HG02642 (cell line): Measurements from ENCODE around the gene SLC39A5.
"Not testable (repeated sequence)": the region's sequence is repeated elsewhere in the genome, so short reads cannot be mapped to it uniquely, and the experiment has no call there.

Experiments used
- ATAC-seq: cut with Tn5 transposase; IDR thresholded peaks from one replicate; pipeline ENCODE4 v1.9.1; 2021; ENCODE audit warnings: mild to moderate bottlenecking; ENCODE audit not compliant: unreplicated experiment, poor library complexity

SLC39A5 gene

GRCh38 chr12:56243731-56244181 lies 13.9 kb downstream of the SLC39A5 start:
- ATAC-seq, result no peak

- no peak for ATAC-seq
Measured at GRCh38 chr12:56244494-56244893, 14.6 kb downstream of the SLC39A5 start.

GRCh38 chr12:56247923-56248322 lies 18.1 kb downstream of the SLC39A5 start:
- ATAC-seq, result no peak

GRCh38 chr12:56248711-56249110 lies 18.9 kb downstream of the SLC39A5 start:
- ATAC-seq, result no peak

- ATAC-seq, result no peak
Measured at GRCh38 chr12:56252649-56253048, 22.8 kb downstream of the SLC39A5 start.

- ATAC-seq, result no peak
Measured at GRCh38 chr12:56253091-56253490, 23.2 kb downstream of the SLC39A5 start.

GRCh38 chr12:56255671-56256070 lies 25.8 kb downstream of the SLC39A5 start:
- no peak for ATAC-seq

GRCh38 chr12:56256326-56256960 lies 26.6 kb downstream of the SLC39A5 start:
- ATAC-seq, result no peak

- no peak for ATAC-seq
Measured at GRCh38 chr12:56257071-56257470, 27.2 kb downstream of the SLC39A5 start.

- peak; percentile 2 for ATAC-seq
Measured at GRCh38 chr12:56257491-56258067, 27.7 kb downstream of the SLC39A5 start.

- ATAC-seq, result peak; percentile 94
Measured at GRCh38 chr12:56258068-56258819, 28.4 kb downstream of the SLC39A5 start, which contains the start of gene ANKRD52. Gene ANKRD52, minus strand, starts transcription at chr12:56258384. Its CDS starts 115 bp downstream, at chr12:56258269.

GRCh38 chr12:56258820-56259183 lies 29.0 kb downstream of the SLC39A5 start:
- no peak for ATAC-seq

GRCh38 chr12:56260380-56260779 lies 30.5 kb downstream of the SLC39A5 start:
- no peak for ATAC-seq

- no peak for ATAC-seq
Measured at GRCh38 chr12:56260921-56261320, 31.1 kb downstream of the SLC39A5 start.

- no peak for ATAC-seq
Measured at GRCh38 chr12:56261503-56262232, 31.8 kb downstream of the SLC39A5 start.

- not testable (repeated sequence) for ATAC-seq
Measured at GRCh38 chr12:56262955-56263354, 33.1 kb downstream of the SLC39A5 start.

- ATAC-seq, result not testable (repeated sequence)
Measured at GRCh38 chr12:56266068-56266692, 36.3 kb downstream of the SLC39A5 start.

- ATAC-seq, result peak; percentile 91
Measured at GRCh38 chr12:56266693-56267442, 37.0 kb downstream of the SLC39A5 start, which contains the start of gene COQ10A. Gene COQ10A, plus strand, starts transcription at chr12:56266942. Its CDS starts 177 bp downstream, at chr12:56267119.

- ATAC-seq, result no peak
Measured at GRCh38 chr12:56267443-56268071, 37.7 kb downstream of the SLC39A5 start.
